ENCODE measurements around the gene SQSTM1. TPM values are rescaled to one million over a fixed set of nuclear protein-coding genes. Genes with fewer than 3 reads are reported as not detected.

SQSTM1 gene
- total and polyA plus RNA-seq, 2 of the 8 experiments (the other 6 are each of a cell fraction or from before 2014, with no cell fraction given): 78.6 to 110 TPM

DNA sequence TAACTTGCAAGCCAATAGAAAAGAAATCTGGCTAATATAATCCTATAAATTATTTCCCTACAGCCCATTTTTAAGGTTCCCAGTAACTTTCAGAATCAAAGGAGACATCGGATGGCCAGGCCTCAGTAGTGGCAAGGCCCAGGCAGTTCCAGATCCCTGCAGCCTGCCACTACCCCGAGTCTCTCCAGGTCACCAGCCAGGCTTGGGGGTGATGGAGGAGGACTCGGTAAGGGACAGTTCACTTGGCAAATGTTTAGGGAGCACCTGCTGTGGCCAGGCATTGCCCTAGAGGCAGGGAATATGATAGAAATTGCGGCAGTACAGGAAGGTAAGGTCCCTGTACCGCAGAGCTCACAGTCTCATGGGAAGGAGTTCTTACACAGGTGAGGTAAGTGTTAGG lies 42.1 kb upstream of the SQSTM1 start:
- Histone ChIP-seq H2AK5ac (ENCODE audit: low read depth, low read length) (no peak overlapping the region), H3K4me3 (ENCODE audit: extremely low read depth in 1 of 4, insufficient read depth in 2 of 4, low read depth in 3 of 4, low read length in 4 of 4) (no peak overlapping the region), H3K14ac (ENCODE audit: insufficient read length) (no peak overlapping the region), H3K18ac (ENCODE audit: extremely low read depth, low read length) (no peak overlapping the region), H4K5ac (ENCODE audit: insufficient read length, low read depth, low read length) (no peak overlapping the region), H3K56ac (replicated peaks; ENCODE audit: insufficient read length, low read depth, low read length) (no peak overlapping the region), H3K79me1 (ENCODE audit: low read depth, low read length) (no peaks in the 10 kb centered on the region; the same call in 1 of the 2 replicates), H2BK20ac (ENCODE audit: low read length) (no peak overlapping the region), H3K4ac (replicated peaks; ENCODE audit: insufficient read length, low read depth, low read length) (no peak overlapping the region), H4K8ac (ENCODE audit: extremely low read depth, insufficient read depth, low read length) (no peak overlapping the region), H2AFZ (ENCODE audit: low read length) (no peak overlapping the region), H3K36me3 (ENCODE audit: control insufficient read depth in 2 of 4, insufficient read depth in 4 of 4, low read length in 3 of 4) (peaks cover 10 to 29% (median 23%) of the 10 kb centered on the region in 4 experiments; a peak in 6 of 8 replicates), H2BK5ac (ENCODE audit: low read depth, low read length) (no peak overlapping the region), H4K20me1 (replicated peaks in 1 of 2; ENCODE audit: control insufficient read depth in 1 of 2, insufficient read depth in 2 of 2, low read length in 2 of 2) (peaks cover 0 to 2% of the 10 kb centered on the region in 2 experiments), H3K79me2 (ENCODE audit: control insufficient read depth in 1 of 2, insufficient read depth in 2 of 2, low read length in 2 of 2) (no peaks in the 10 kb centered on the region), H4K91ac (replicated peaks; ENCODE audit: insufficient read length, low read length) (no peak overlapping the region), H3K23me2 (ENCODE audit: low read depth, low read length) (no peaks in the 10 kb centered on the region), H3K27me3 (replicated peaks in 1 of 4; ENCODE audit: control insufficient read depth in 3 of 4, extremely low read depth in 1 of 4, insufficient read depth in 3 of 4, low read length in 3 of 4) (no peaks in the 10 kb centered on the region), H3K4me1 (replicated peaks in 1 of 4; ENCODE audit: control insufficient read depth in 3 of 4, insufficient read depth in 4 of 4, low read length in 3 of 4) (no peaks in the 10 kb centered on the region), H3K9me3 (ENCODE audit: insufficient read depth in 2 of 2, low read depth in 1 of 2, low read length in 1 of 2) (no peaks in the 10 kb centered on the region), H3K9ac (replicated peaks in 1 of 4; ENCODE audit: extremely low read depth in 1 of 4, low read depth in 3 of 4, low read length in 3 of 4) (no peak overlapping the region), H2BK12ac (ENCODE audit: low read depth, low read length) (no peak overlapping the region), H2BK120ac (replicated peaks; ENCODE audit: low read depth, low read length) (no peak overlapping the region), H3K23ac (ENCODE audit: insufficient read length) (no peak overlapping the region), H2BK15ac (ENCODE audit: low read length) (no peak overlapping the region), H3K27ac (ENCODE audit: low read depth, low read length) (no peak overlapping the region), H3K4me2 (ENCODE audit: insufficient read depth in 1 of 2, low read depth in 2 of 2, low read length in 2 of 2) (no peak overlapping the region)
- POLR2A ChIA-PET (ENCODE audit: partially characterized antibody): interaction anchor here (1.3 to 2.2 kb wide), 3 partner anchors 10 to 28 kb away, joined by 3 to 10 read pairs (median 4); no protein-coding TSS in a partner anchor
- FAIRE-seq (no peak), DNase-seq (ENCODE audit: low read depth in 1 of 2, low spot score in 2 of 2) (no peak)
- CTCF ChIA-PET (ENCODE audit: partially characterized antibody): interaction anchor here (4.0 to 6.7 kb wide), 2 partner anchors 11 to 16 kb away, joined by 32 to 53 read pairs; no protein-coding TSS in a partner anchor
- WGBS, 2 experiments (ENCODE audit: extremely low coverage in 1 of 2, insufficient coverage in 1 of 2, insufficient read length in 1 of 2, insufficient replicate concordance in 2 of 2, low coverage in 1 of 2, low lambda C conversion rate in 2 of 2, missing lambda C conversion rate in 1 of 2): 93% methylated on average over 5 of the region's 5 CpGs; no CpG with 5 or more reads in 1 of the 2 experiments
- no peak for TF ChIP-seq RNF2 (IDR thresholded peaks at IDR 0.05; ENCODE audit: borderline replicate concordance, low read depth, low read length, missing control alignments, poor library complexity, severe bottlenecking)
- TF ChIP-seq RBBP5 (IDR thresholded peaks at IDR 0.05; ENCODE audit: borderline replicate concordance, low read depth, low read length): no peak
- no peak for TF ChIP-seq TCF12 (IDR thresholded peaks at IDR 0.05; ENCODE audit: low read depth, low read length)
- TF ChIP-seq BACH1 (IDR thresholded peaks at IDR 0.05; ENCODE audit: low read length): no peak
- no peak for TF ChIP-seq JUND (IDR thresholded peaks at IDR 0.05; ENCODE audit: low read length)
- no peak for TF ChIP-seq SIX5 (IDR thresholded peaks at IDR 0.05; ENCODE audit: low read depth, low read length)
- TF ChIP-seq TAF1 (IDR thresholded peaks at IDR 0.05; ENCODE audit: low read depth, low read length): no peak
- TF ChIP-seq SIN3A (conservative IDR thresholded peaks at IDR 0.05 in 1 of 2, IDR thresholded peaks at IDR 0.05 in 1 of 2; ENCODE audit: low read depth in 1 of 2, low read length in 2 of 2): no peak
- no peak for TF ChIP-seq HDAC6 (IDR thresholded peaks at IDR 0.05; ENCODE audit: low read depth, low read length)
- TF ChIP-seq CHD2 (IDR thresholded peaks at IDR 0.05; ENCODE audit: low read length): no peak
- TF ChIP-seq CHD1 (IDR thresholded peaks at IDR 0.05; ENCODE audit: low read depth, low read length): no peak
- no peak for TF ChIP-seq POLR2A (IDR thresholded peaks at IDR 0.05; ENCODE audit: control extremely low read depth in 1 of 2, low read depth in 2 of 2, low read length in 2 of 2)
- no peak for TF ChIP-seq ATF2 (IDR thresholded peaks at IDR 0.05; ENCODE audit: low read length)

All from H1 (cell line).